PFSK-1 (cell line): ENCODE data around the gene CYSRT1.

ENCODE experiments used
- POLR2AphosphoS5 ChIP-seq: IDR thresholded peaks from 2 replicates; pipeline ENCODE4 v1.6.1; 2012; ENCODE audit warnings: low read depth, mild to moderate bottlenecking, control low read depth, low read length, moderate library complexity
- TF ChIP-seq, protein P1 (sequence below), 2 experiments: IDR thresholded peaks; 2 replicates each; pipeline versions ENCODE4 v1.6.1 to v1.8.0; 2011 to 2012; ENCODE audit warnings: low read depth in 2 of 2, low read length in 2 of 2, control low read depth in 1 of 2, inconsistent platforms in 1 of 2, mild to moderate bottlenecking in 1 of 2, moderate library complexity in 1 of 2; ENCODE audit not compliant: insufficient read depth in 1 of 2

DNA sequence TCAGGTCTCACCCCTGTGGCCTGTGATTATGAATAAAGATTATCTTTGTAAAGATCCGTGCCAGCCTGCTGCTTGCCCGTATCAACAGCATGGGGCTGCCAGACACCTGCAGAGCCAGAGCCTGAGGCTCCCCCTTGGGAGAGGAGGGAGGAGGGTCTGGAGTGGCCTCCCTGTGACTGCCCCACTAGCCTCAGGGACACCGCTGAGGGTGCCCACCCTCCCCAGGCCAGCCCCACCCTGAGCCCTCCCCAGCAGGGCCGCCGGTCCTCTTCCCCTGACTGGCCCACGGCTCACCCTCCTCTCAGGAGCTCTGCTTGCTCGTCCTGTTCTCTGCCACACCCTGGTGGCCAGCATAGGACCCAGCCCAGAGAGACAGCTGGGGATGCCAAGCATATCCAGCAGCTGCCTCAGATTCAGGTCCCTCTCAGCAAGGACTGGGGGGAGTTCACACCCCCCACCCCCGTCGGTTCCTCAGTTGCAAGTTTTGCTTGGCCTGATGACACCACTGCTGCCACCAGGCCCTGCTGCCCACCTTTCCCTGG lies 34.6 kb upstream of the CYSRT1 start:
- no peak for TF ChIP-seq POLR2AphosphoS5
- TF ChIP-seq, protein P1, sequence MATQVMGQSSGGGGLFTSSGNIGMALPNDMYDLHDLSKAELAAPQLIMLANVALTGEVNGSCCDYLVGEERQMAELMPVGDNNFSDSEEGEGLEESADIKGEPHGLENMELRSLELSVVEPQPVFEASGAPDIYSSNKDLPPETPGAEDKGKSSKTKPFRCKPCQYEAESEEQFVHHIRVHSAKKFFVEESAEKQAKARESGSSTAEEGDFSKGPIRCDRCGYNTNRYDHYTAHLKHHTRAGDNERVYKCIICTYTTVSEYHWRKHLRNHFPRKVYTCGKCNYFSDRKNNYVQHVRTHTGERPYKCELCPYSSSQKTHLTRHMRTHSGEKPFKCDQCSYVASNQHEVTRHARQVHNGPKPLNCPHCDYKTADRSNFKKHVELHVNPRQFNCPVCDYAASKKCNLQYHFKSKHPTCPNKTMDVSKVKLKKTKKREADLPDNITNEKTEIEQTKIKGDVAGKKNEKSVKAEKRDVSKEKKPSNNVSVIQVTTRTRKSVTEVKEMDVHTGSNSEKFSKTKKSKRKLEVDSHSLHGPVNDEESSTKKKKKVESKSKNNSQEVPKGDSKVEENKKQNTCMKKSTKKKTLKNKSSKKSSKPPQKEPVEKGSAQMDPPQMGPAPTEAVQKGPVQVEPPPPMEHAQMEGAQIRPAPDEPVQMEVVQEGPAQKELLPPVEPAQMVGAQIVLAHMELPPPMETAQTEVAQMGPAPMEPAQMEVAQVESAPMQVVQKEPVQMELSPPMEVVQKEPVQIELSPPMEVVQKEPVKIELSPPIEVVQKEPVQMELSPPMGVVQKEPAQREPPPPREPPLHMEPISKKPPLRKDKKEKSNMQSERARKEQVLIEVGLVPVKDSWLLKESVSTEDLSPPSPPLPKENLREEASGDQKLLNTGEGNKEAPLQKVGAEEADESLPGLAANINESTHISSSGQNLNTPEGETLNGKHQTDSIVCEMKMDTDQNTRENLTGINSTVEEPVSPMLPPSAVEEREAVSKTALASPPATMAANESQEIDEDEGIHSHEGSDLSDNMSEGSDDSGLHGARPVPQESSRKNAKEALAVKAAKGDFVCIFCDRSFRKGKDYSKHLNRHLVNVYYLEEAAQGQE (IDR thresholded peaks at IDR 0.05; ENCODE audit: insufficient read depth in 1 of 2, low read depth in 2 of 2, low read length in 2 of 2) = no peak
